HG03460 (cell line): Measurements from ENCODE around the gene SIL1.
"Not testable (repeated sequence)": the region's sequence is repeated elsewhere in the genome, so short reads cannot be mapped to it uniquely, and the experiment has no call there.

ENCODE experiments used
- ATAC-seq: cut with Tn5 transposase; IDR thresholded peaks from one replicate; pipeline ENCODE4 v1.9.1; 2021; ENCODE audit not compliant: unreplicated experiment

Gene SIL1

DNA sequence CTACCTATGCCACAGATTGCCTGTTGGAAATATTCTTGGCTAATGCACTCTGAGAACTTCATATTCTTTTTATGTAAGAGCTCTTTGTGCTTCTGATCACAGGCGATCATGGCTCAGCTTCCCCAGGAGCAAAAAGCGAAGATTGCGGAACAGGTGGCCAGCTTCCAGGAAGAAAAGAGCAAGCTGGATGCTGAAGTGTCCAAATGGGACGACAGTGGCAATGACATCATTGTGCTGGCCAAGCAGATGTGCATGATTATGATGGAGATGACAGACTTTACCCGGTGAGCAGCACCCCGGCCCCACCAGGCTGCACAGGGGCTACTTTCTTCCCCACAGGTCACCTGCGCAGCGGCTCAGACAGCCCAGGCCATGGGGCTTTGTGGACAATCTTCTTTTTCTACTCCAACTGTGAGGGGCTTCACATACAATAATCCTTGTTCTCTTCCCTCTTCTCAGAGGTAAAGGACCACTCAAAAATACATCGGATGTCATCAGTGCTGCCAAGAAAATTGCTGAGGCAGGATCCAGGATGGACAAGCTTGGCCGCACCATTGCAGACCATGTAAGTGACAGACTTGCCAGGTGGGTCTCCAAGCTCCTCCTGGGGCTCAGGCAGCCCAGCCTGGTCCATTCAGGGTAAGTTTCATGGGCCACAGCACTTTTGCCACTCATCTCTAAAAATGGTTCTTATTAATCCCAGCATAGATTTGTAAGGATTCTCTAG lies 267.6 kb downstream of the SIL1 start:
- no peak for ATAC-seq

DNA sequence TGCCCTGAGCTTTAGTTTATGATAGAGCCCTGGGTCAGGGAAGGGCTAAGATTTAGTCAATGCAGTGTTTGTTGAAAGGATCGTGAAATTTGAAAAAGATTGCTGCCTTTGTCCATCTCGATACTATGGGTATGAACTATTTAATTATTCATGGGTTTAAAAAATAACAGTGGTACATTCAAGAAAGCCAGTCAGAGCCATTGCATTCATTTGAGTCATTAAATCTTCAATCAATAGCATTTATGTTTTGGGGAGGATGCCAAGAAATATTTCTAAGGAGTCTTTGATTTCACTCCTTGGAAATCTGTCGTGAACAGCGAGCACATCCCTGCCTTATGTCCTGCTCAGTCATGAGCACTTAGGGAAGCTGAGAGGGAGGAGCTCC lies 268.6 kb downstream of the SIL1 start:
- ATAC-seq = no peak

DNA sequence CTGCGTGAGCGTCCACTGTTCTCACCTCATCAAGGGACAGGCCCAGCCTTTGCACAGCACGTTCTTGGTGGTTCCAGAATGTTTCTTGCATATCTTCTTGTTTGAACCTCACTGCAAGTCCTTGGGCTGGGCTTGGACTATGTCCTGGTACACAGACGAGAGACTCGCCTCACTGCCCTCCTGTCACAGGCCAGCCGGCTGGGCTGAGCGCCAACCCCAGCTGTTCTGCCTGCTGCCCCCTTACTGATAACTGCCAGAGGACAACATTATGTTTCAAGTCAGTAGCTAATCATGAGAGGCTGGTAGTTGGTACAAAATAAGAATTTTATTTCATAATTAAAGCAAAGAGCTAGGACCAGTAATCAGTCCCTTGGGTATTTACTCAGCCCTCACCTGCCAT lies 270.2 kb downstream of the SIL1 start:
- ATAC-seq = no peak

DNA sequence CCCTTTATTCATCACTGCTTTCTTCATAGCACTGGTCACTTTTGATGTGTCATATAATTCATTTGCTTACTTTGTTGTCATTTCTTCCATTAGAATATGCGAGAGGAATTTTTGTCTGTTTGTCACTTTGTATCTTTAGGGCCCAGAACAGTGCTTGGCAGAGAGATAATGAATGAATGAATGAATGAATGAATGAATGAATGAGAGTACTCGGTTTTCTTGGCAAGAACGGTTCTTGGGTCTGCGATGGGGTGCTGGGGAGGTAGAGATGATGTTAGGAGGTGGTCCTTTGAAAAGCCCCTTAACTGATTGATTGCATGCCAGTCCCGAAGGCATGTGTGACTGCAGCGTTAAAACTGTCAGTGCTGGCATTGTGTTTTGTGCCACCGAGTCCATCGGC lies 270.6 kb downstream of the SIL1 start:
- ATAC-seq = no peak

DNA sequence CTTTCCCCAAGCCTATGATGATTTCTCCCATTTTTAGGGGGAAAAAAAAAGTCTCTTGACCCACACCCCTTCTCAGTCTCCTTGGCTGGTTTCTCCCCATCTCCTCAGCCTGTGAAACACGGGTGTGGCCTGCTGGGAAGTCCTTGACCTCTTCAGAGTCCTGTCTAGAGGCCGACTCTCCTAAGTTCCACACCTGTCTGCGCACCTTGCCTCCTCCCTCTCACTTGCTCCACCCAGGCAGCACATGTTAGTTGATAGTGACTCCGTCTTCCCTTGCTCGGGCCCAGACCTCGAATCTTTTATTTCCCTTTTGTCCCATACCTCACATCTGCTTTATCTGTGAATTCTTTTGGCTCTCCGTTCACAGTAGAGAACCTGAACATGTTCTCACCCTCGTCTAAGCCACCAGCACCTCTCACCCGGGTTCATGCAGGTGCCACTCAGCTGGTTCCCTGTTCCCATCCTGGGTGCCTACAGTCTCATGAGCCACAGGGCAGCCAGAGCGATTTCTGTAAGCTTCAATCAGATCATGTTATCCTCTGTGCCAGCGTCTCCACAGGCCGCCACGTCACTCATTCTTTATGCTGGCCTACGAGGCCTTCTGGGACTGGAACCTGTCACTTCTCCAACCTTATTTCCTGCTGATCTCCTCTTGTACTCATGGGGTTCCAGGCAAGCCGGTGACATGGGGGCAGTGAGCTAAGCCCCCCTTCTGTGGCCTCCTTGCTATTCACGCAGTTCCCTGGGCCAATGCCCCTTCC lies 271.3 kb downstream of the SIL1 start:
- no peak for ATAC-seq

DNA sequence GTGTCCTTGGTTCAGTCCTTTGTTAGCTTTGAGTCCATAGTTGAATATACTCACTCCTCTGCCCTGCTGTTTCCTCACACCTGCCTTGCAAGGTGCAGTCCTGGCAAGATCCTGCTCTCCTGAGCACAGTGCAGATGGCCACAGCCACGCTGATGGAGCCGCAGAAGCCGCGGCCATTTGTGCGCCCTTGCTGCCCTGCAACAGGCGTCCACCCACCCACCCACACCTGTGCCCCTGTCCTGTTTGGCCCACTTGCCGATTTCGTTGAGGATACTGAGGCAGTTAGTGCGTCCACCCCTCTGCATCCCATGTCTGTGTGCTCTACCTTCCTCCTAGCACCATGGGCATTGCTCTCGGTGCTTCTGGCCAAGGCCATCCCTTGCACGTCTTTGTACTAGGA lies 271.9 kb downstream of the SIL1 start:
- ATAC-seq = no peak

DNA sequence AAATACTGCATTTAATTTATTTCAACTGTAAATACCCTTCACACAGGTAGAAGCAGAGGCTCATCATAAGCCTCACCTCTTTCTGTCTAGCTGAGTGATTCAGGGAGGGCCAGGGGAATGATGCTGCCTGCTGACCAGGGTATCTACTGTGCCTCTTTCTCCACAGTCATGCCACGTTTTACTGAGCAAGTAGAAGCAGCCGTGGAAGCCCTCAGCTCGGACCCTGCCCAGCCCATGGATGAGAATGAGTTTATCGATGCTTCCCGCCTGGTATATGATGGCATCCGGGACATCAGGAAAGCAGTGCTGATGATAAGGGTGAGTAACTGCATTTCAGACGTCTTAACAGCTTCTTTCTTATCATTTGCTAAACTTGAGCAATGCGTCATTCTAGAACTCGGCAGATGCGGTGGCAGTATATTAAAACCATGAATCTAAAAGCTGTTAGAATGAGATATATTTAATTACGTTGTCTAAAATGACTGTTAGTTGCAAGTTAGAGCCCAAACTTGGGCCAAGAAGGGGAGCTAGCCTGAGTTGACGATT lies 273.0 kb downstream of the SIL1 start:
- ATAC-seq = no peak

DNA sequence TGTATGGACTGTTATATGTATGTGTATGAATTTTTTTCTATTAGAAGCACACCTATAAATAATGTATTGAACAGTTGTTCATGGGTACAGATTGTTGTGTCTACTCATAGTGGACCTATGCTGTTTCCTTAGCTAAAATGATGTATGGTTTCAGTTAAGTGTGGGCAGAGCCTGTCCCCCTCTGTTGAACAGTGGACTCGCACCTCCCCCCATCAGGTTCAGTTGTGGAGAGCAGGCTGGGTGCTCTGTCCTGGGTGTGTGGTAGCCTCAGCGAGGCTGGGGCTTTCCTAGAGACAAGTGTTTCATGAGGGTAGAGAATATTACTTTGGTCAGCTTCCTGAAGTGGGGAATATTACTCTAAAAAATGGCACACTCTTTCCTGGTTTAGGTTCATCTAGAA lies 275.7 kb downstream of the SIL1 start:
- ATAC-seq = no peak

DNA sequence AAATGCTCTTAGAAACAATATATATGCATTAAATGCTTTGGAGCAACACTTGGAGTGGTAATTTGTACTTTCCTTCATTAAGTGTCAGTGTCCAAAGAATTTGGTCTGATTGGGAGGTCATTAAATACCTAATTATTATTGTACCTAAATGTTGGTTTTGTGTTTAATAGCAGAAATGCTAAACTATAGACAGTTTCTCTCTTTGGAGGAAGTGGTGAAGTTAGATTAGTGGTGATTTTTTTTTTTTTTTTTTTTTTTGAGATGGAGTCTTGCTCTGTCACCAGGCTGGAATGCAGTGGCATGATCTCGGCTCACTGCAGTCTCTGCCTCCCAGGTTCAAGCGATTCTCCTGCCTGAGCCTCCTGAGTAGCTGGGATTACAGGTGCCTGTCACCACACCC lies 276.8 kb downstream of the SIL1 start:
- ATAC-seq = not testable (repeated sequence)

DNA sequence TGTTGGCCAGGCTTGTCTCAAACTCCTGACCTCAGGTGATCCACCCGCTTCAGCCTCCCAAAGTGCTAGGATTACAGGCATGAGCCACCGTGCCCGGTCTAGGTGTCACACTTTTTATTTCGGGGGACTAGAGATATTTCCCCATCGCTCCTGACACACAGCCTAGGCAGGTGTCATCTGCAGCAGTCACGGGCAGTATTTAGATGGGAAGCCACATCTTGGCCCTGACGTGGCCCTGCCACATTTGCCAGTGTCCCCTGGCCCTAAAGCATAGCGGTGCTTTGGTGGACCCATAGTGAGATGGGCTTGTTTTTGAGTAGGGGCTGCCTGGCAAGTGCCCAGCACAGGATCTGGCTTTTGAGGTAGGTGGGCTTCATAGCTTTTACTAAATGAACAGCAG lies 278.0 kb downstream of the SIL1 start:
- ATAC-seq = no peak

DNA sequence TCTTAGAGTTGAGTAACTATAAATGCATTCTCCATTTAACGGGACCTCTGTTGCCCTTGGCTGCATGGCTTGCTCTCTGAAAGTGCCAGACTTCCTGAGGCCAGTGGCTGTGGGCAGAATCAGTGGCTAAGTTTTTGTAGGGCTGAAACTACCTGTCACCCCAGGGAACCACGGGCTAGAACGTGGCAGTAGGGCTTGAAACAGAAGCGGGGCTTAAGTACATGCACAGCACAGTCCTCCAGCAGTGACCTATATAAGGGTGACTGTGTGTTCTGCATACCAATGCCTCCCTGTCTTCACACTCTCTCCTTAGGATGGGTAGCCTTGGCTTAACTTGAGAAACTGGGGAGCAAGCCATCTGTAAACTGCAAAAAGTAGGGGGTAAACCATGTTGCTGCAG lies 279.5 kb downstream of the SIL1 start:
- ATAC-seq = no peak

DNA sequence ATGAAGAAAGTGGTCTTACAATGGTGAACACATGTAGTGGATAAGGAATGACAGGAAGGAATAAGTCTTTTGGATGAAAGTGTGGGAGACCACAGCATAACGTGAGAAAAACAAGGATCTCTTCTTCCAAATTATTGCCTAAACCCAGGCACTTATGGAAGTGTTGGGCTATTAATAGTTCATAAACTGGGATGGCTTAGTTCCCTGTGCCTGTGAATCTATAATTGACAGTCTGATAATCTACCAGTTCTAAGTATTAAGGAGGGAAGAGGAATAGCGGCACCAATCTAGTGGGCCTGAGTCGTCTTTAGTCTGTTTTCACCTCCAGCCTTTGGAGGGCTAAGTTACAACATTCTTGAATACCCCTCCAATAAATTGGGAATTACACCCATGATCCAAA lies 283.8 kb downstream of the SIL1 start:
- no peak for ATAC-seq

DNA sequence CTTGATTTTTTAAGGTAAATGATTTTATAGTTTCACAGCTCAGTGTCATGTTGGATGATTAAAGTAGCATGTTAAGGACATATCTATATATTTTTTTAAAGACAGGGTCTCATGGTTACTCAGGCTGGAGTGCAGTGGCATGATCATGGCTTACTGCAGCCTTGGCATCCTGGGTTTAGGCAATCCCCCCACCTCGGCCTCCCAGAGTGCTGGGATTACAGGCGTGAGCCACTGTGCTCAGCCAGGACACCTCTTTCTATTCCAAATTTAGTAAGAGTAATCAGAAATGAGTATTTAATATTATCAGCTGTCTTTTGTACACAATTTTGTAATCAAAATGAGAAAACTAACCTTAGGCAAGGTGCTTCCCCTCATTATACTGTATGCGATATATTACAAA lies 284.4 kb downstream of the SIL1 start:
- no peak for ATAC-seq

DNA sequence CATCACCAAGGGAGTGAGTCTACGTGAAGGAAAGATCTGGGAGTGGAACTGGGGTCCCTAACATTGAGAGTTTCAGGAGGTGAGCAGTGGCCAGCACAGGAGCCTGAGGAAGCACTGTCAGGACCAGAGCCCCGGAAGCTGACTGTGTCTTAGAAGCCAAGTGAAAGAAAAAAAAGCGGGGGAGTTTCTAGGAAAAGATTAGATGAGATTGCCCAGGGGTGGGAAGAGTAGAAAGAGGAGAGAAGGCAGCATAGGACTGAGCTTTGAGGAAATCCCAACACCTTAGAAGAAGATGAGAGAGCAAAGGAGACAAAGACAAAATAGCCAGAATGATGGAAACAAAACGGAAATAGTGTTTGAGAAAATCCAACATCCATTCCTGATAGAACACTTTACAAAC lies 286.1 kb downstream of the SIL1 start:
- no peak for ATAC-seq

DNA sequence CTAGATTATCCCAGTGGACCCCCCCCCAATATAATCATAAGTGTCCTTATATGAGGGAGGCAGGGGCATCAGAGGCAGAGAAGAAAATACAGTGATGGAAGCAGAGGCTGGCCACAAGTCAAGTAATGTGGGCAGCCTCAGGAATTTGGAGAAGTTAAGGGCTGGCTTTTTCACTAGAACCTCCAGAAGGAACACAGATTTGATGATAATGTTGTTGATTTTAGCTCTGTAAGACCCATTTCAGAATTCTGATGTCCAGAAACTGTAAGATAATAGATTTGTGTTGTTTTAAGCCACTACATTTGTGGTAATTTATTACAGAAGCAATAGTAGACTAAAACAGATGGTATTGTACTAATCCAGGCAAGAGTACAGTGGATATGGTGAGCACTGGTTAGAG lies 286.7 kb downstream of the SIL1 start:
- no peak for ATAC-seq

DNA sequence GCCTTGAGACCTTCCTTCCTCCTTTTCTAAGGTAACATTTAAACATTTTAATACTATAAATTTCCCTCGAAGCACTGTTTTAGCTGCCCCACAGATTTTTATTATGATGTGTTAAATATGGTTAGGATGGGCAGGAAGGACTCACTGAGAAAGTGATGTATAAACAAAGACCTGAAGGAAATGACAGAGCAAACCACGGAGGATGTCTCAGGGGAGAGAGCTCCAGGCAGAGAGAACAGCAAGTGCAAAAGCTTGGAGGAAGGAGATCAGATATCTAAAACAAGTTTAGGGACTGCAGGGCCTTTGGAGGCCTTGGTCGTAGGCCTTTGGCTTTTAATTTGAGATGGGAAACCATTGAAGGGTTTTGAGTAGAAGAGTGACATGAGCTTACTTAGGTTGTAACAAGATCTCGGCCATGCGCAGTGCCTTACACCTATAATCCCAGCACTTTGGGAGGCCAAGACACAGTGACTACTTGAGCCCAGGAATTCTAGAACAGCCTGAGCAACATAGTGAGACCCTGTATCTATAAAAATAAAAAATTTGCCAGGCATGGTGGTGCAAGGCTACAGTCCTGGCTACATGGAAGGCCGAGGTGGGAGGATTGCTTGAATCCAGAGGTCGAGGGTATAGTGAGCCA lies 287.5 kb downstream of the SIL1 start:
- ATAC-seq = no peak

DNA sequence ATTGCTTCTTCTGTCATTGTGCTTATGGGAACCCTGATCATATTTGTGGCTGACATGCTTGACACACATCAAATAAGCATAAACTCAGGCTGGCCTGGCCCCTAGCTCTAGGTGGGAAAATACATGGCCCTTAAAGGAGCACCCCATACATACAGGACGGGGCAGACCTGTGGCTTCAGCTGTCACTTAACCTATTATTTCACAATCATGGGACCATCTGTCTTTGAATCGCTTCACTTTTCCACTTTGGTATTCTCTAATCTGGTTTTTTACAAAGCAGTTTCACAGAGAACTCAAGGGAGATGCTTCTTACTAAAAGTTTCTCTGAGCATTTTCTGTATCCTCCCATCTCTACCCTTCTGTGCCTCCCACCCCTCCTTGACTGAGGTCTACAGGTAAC lies 288.4 kb downstream of the SIL1 start:
- no peak for ATAC-seq

DNA sequence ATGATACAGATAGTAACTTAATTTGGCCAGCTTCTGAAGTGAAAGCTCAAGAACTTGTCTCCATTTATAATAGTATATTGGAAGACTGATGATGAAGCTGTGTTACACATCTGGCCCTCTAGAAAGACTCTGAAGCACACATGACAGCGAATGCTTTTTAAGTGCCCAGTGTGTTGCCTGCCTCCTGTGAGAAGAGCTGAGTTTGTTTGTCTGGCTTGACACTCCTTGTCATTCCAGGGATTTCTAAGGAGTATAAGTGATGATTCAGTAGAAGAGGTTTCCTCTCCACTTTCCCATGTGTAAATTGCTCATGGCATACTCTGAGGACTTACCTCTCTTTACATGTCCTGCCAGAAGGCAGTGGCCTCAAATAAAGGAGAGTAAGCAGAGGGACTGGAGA lies 292.6 kb downstream of the SIL1 start:
- no peak for ATAC-seq

DNA sequence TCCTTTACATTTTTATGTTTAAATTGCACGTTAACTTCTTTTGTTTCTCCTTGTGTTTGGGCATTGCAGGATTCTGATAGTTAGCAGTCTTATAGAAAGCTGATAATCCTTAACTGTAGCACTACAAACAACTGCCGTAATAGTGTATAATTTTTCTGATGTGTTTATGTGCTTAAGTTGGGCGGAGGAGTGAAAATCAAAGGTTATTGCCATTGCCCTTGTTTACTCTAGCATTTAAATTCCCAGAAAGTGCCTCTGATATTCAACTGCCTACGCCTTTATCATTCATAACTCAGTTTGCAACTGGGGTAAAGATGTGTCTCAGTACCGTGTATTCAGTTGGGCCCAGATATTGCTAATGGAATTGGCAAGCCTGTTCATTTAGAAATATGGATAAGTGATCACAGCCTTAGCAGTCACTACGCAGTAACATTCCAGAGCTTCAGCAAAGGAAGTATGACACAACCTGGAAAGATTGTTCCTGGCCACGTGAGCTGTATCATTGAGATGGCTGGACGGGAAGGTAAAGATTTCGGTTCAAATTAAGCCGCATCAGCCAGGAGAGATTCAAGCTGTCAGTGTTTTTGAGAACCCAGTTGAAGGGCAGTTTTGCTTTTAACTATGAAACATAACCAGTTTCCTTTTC lies 294.9 kb downstream of the SIL1 start:
- no peak for ATAC-seq

DNA sequence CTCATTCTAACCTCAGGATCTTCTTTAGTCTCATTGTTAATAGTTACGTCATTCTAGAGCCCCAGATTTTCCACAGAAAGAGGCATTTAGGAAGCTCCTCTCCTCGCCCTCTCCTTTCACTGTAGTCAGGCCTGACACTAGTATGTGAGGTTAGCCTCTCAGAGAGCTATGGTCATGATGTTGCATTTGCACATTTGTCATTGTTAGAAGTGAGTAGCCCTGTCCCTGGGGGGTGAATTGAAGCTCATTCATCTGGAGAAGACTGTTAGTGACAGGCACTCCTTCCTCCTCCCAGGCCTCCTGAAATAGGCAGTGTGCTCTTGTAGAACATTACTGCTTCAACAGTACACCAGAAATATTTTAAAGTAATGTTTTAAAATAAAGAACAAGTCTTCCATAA lies 296.5 kb downstream of the SIL1 start:
- no peak for ATAC-seq

DNA sequence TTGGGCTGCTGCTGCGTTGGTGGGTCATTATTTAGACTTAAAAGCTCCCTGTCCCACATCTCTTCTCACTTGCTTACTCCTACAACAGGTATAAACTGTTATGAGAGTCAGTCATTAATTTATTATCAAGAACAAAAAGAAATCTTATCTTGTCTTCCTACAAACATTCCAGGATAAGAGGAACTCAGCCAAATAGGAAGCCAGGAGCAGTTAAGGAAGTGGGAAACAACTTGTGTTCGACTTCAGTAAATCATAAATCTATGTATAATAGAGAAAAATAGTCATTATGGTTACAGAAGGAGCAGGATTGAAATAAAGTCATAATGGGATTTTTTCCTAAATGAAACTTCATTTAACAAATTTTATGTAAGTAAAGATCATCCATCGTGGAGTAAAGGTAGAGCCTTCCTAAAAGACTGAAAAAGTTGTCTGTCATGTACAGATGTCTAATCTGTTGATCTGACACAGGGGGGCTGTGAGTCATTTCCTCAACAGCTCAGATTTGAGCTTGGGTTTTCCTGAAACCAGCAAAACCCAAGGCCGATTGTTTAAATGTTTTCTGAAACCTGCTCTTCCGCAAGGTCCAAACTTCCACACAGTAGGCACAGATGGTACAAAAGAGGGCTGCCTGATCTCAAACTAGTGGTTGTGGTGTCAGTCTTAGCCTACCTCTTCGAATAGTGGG lies 297.7 kb downstream of the SIL1 start:
- no peak for ATAC-seq
